IgD-negative memory B cell (primary cell): ENCODE measurements around the gene KCNK2. TPM values are rescaled to one million over a fixed set of nuclear protein-coding genes. Genes with fewer than 3 reads are reported as not detected.

Experiments
- H3K27ac Mint-ChIP-seq, 3 donors: one replicate each; pipeline ENCODE4 v1.8.0; 2020 to 2022; ENCODE audit warnings: mild to moderate bottlenecking in 3 of 3, mixed read lengths in 3 of 3, moderate library complexity in 1 of 3
- H3K27me3 Mint-ChIP-seq: one replicate; pipeline ENCODE4 v1.8.0; 2021; ENCODE audit warnings: mixed read lengths
- H3K36me3 Mint-ChIP-seq: one replicate; pipeline ENCODE4 v1.8.0; 2020; ENCODE audit warnings: mild to moderate bottlenecking, mixed read lengths
- H3K4me1 Mint-ChIP-seq, 3 donors: one replicate each; pipeline ENCODE4 v1.8.0; 2020 to 2022; ENCODE audit warnings: mixed read lengths in 3 of 3, mild to moderate bottlenecking in 1 of 3
- H3K4me3 Mint-ChIP-seq, 4 donors: one replicate each; pipeline ENCODE4 v1.8.0; 2020 to 2022; ENCODE audit warnings: mild to moderate bottlenecking in 4 of 4, mixed read lengths in 4 of 4, moderate library complexity in 3 of 4
- H3K9me3 Mint-ChIP-seq, 3 donors: one replicate each; pipeline ENCODE4 v1.8.0; 2020 to 2021; ENCODE audit warnings: mixed read lengths in 3 of 3, mild to moderate bottlenecking in 1 of 3
- polyA plus RNA-seq: library from polyadenylated mRNA; unstranded; fragments of 300-500 nt; fragmentation: Illumina TruSeq; gene quantifications from one replicate; pipeline ENCODE4 v1.2.3, GENCODE V29; 2021

The KCNK2 gene
- polyA plus RNA-seq, 1 donor from 2014 or later = not detected

DNA sequence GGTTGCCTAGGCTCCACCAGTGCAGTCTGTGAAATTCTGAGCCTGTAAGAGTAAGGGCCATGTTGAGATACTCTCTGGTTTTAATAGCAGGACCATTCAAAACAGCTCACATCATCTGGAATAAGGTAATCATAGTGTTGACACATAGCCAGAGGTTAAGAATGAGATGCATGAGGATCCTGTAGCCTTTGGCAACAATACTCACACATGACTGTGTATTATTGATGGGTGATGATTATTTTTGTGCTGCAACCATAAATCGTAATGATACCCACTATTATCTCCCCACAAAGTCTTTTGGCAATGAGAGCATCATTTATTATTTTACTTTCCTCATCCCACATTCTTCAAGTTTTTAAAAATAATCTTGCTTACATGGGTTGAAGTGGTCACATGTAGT is 35.5 kb downstream of the KCNK2 start:
- H3K4me3 Mint-ChIP-seq = no peak overlapping the region
- no peaks in the 10 kb centered on the region for H3K4me1 Mint-ChIP-seq
- no peaks in the 10 kb centered on the region for H3K27me3 Mint-ChIP-seq
- no peak overlapping the region for H3K27ac Mint-ChIP-seq
- peaks cover 0 to 7% (median 2%) of the 10 kb centered on the region in 3 donors for H3K9me3 Mint-ChIP-seq
- no peaks in the 10 kb centered on the region for H3K36me3 Mint-ChIP-seq

DNA sequence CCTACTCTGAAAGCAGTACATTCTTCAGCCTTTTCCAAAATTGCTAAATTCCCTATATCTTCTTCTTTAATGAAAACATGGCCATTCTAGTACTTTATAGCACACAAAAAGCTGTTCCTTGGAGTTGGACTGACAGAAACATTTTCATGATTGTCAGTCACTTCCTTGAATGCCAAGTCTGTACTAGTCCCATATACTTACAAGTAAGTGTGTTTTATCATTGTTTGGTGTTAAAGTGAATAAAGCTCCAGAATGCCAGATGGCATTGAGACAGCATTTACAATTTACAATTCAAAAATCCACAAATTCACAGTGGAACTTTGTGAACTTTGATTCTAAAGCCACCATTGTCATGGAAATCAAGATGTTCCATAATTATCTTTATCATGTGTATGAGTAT is 36.5 kb downstream of the KCNK2 start:
- Mint-ChIP-seq H3K9me3 (peaks cover 0 to 2% (median 2%) of the 10 kb centered on the region in 3 donors), H3K4me1 (no peaks in the 10 kb centered on the region), H3K27ac (no peak overlapping the region), H3K4me3 (no peak overlapping the region), H3K27me3 (no peaks in the 10 kb centered on the region), H3K36me3 (no peaks in the 10 kb centered on the region)

DNA sequence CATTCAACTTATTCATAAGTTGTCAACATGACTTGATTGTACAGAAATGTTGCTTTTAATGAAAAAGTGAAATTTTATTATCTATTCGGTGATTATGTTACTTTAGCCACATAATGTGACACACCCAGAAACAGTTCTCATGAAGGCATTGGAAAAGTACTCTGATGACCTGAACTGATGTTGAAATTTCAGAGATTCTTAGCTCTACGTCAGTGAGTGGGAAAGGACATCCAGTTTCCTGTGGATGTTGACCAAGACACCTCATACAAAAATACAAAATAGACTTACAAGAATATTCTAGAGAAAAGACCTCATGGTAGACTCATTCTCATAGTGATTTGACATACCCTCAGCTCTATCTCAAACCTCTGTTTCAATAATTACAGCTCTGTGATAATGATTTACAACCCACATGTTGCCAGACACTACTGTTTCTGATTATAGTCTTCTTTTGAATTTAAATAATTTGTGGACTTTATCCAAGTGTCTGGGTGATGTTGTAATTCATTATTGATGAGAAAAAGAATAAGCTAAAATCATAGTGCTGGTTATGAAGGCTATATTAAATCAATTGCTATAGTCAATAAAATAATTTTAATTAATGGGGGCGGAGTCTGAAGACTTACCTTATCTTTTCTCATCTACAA is 37.3 kb downstream of the KCNK2 start:
- H3K9me3 Mint-ChIP-seq = no peaks in the 10 kb centered on the region
- no peak overlapping the region for H3K4me3 Mint-ChIP-seq
- no peaks in the 10 kb centered on the region for H3K27me3 Mint-ChIP-seq

DNA sequence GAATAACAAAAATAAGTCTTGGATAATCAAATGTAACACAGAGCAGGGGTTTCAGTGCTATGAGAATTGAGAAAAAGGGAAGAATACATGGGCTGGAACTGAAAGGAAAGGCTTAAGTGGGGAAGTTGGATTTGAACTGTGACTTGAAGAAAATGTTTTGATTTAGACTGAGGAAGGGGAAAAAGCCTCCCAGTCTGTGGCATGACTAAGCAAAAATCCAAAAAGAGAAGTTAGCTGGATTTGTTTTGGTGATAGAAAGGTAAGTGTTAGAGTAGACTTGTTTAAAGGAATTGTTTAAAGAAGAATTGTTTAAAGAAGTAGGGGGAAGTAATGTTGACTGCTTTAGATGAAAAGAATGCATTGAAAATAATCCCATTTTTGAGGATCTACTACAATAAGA is 46.0 kb downstream of the KCNK2 start:
- no peaks in the 10 kb centered on the region for H3K27me3 Mint-ChIP-seq
- H3K36me3 Mint-ChIP-seq = no peaks in the 10 kb centered on the region
- no peaks in the 10 kb centered on the region for H3K4me1 Mint-ChIP-seq
- H3K27ac Mint-ChIP-seq = no peak overlapping the region
- H3K4me3 Mint-ChIP-seq = no peak overlapping the region
- peaks cover 0 to 2% (median 0%) of the 10 kb centered on the region in 3 donors for H3K9me3 Mint-ChIP-seq

More for the DNA sequence above, 37.3 kb downstream of the KCNK2 start:
- no peak overlapping the region for H3K27ac Mint-ChIP-seq
- H3K4me1 Mint-ChIP-seq = no peaks in the 10 kb centered on the region
- H3K36me3 Mint-ChIP-seq = no peaks in the 10 kb centered on the region

DNA sequence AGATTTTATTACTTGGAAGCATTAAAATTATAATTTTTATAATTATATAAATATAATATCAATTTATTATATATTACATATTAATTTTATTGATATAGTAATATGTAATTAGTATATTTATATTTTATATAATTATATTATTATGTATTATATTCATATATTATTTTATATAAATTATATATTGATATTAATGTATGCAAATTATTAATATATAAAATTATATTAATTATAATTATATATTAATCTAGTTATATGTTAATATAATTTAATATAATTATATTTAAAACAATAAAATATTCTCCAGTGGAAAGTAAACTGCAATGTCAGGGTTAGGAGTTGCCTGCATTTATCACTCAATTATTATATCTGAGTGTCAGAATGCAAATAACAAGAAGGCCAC is 48.8 kb downstream of the KCNK2 start:
- Mint-ChIP-seq H3K9me3 (peaks cover 0 to 2% (median 0%) of the 10 kb centered on the region in 3 donors), H3K27ac (no peak overlapping the region), H3K4me3 (no peak overlapping the region), H3K4me1 (no peaks in the 10 kb centered on the region), H3K36me3 (no peaks in the 10 kb centered on the region), H3K27me3 (no peaks in the 10 kb centered on the region)

DNA sequence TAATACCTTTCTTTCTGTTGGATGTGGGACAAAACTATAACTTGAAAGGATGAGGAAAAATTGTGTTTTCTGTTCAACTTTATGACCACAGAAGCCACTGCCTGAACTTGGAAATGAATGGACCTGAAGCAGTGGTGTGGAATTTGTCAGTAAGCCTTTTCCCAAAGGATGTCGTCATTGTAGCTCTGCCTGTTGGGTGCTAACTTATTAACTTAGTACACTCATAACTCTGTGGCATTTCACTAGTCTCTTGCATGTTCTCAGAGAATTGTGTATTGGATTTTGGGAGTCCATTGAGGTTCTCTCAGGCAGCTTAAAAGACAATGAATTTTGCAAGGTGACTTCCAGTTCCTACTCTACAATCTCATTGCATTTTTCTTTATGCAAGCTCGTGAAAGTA is 49.6 kb downstream of the KCNK2 start:
- no peaks in the 10 kb centered on the region for H3K36me3 Mint-ChIP-seq
- no peaks in the 10 kb centered on the region for H3K27me3 Mint-ChIP-seq
- H3K27ac Mint-ChIP-seq = no peak overlapping the region
- no peaks in the 10 kb centered on the region for H3K4me1 Mint-ChIP-seq
- no peak overlapping the region for H3K4me3 Mint-ChIP-seq
- H3K9me3 Mint-ChIP-seq = peaks cover 0 to 2% (median 0%) of the 10 kb centered on the region in 3 donors

DNA sequence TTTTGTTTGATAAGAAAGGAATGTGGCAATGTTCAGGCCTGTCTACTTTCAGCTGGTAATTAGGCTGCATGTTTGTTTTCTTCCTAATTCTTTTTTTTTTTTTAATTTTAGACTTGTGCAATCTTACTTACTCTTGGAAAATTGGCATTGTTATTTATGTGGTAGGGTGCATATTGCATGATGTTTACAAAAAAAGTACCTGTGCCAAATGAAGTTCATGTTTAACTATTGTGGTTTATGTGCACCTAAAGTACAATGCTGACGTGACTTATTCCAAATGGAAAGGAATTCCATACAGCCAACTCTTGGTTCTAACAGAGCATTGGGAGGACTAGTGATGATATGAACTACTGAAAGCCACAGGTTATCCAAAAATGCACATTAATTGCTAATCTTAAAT is 51.0 kb downstream of the KCNK2 start:
- no peak overlapping the region for H3K4me3 Mint-ChIP-seq
- H3K36me3 Mint-ChIP-seq = no peaks in the 10 kb centered on the region
- H3K27me3 Mint-ChIP-seq = no peaks in the 10 kb centered on the region
- no peak overlapping the region for H3K27ac Mint-ChIP-seq
- no peaks in the 10 kb centered on the region for H3K4me1 Mint-ChIP-seq
- peaks cover 0 to 2% (median 0%) of the 10 kb centered on the region in 3 donors for H3K9me3 Mint-ChIP-seq

DNA sequence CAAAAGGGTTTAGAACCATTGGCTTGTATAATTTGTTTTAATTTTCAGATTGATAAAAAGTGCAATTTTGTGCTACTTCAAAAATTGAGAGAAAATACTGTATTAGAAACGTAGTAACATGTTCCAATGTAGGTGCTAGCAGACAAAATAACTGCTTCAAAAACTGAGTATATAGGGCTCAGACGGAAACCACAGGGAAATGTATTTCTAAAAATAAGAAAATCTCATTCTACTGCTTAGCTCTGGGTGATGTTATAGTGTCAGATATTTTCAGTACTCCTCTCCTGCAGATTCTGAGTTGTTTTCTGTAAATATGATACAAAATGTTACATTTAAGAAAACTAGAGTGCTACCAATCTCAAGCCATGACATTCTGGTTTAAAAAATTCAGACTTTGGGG is 55.4 kb downstream of the KCNK2 start:
- Mint-ChIP-seq H3K27me3 (no peaks in the 10 kb centered on the region), H3K4me3 (no peak overlapping the region), H3K27ac (no peak overlapping the region), H3K4me1 (no peaks in the 10 kb centered on the region), H3K9me3 (peaks cover 0 to under 1% (median 0%) of the 10 kb centered on the region in 3 donors), H3K36me3 (no peaks in the 10 kb centered on the region)

DNA sequence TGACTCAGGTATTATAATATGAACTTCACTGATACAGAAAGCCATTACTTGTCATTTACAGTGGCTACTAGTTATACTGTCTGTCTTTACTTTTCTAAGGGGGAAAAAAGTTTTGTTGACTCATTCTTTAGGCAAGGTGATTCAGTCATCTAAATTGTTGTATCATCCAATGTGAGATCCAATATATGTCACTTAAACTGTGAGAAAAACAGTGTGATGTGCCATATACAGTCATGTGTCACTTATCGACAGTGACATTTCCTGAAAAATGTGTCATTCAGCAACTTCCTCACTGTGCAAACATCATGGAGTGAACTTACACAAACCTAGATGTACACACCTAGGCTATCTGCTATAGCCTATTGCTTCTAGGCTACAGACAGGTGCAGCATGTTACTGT is 57.6 kb downstream of the KCNK2 start:
- no peak overlapping the region for H3K27ac Mint-ChIP-seq
- peaks cover 2 to 4% (median 4%) of the 10 kb centered on the region in 3 donors for H3K9me3 Mint-ChIP-seq
- H3K36me3 Mint-ChIP-seq = no peaks in the 10 kb centered on the region
- no peaks in the 10 kb centered on the region for H3K4me1 Mint-ChIP-seq
- no peak overlapping the region for H3K4me3 Mint-ChIP-seq
- no peaks in the 10 kb centered on the region for H3K27me3 Mint-ChIP-seq

DNA sequence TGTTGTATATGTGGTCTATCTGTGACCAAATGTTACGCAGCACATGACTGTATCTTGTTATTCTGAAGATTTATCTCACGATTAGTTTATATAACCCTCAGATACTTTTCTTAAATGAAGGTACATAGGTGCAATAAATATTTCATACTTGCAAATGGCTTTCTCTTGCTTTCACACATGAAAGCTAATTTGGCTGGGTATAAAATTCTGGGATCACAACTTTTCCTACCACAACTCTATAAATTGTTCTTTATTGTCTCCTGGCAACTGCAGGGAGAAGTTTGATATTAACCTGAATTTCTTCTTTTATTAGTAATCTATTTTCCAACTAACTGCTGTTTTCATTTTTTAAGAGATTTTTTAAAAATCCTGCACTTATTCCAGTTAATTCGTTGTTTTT is 58.9 kb downstream of the KCNK2 start:
- Mint-ChIP-seq H3K27me3 (no peaks in the 10 kb centered on the region), H3K27ac (no peak overlapping the region), H3K4me3 (no peak overlapping the region), H3K36me3 (no peaks in the 10 kb centered on the region), H3K4me1 (no peaks in the 10 kb centered on the region), H3K9me3 (peaks cover 2 to 4% (median 4%) of the 10 kb centered on the region in 3 donors)

DNA sequence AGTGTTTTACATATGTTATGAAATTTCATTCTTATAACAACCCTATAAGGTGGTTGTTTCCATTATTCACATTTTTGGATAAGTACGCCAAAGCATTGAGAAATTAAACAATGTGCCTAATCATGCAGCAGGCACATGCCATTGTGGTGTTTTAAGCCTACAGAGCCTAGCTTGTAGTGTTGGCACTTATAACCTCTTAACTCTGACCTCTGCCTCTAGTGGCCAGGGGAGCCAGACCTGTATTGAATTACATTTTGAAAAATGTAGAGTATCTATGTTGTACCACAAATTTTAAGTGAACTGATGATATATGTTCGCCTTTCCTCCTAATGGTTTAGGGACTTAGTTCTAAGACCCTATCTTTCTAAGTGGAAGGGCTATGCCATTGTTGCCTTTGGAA is 61.0 kb downstream of the KCNK2 start:
- Mint-ChIP-seq H3K27me3 (no peaks in the 10 kb centered on the region), H3K4me1 (no peaks in the 10 kb centered on the region), H3K36me3 (no peaks in the 10 kb centered on the region), H3K9me3 (peaks cover 2 to 4% (median 4%) of the 10 kb centered on the region in 3 donors), H3K27ac (no peak overlapping the region), H3K4me3 (no peak overlapping the region)

DNA sequence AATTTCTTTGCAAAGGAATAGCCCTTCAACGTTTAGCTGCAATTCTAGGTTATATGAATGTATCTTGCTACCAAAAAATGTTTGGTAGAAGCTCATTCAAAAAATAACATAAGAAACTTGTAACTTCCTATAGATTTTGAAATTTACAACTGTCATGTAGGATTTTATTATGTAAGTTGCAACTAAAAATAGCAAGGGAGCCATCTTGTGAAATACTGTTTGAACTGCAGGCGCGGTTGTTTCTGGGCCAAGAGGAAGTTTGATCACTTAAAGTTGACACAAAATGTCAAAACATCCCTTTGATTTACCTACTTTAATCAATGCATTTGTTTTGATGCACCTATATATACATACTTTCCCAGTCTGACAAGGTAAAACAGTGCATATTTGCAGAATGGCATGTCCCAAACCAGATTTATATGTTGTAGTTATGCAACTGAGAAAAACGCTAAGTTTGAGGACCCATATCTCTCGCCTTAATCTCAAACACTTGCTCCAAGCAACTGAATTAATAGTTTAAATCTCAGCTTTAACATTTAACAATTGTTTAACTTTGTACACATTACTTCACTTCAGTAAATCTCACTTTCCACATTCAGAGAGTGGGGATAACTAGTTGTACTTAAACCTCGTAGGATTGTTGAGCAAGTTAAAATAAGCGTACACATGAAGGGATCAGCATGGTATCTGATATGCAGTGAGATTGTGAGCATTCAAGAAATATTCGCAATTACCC is 63.9 kb downstream of the KCNK2 start:
- H3K27ac Mint-ChIP-seq = no peak overlapping the region
- H3K9me3 Mint-ChIP-seq = peaks cover 4 to 5% (median 4%) of the 10 kb centered on the region in 3 donors
- no peaks in the 10 kb centered on the region for H3K4me1 Mint-ChIP-seq
- no peaks in the 10 kb centered on the region for H3K27me3 Mint-ChIP-seq
- H3K4me3 Mint-ChIP-seq = no peak overlapping the region
- H3K36me3 Mint-ChIP-seq = no peaks in the 10 kb centered on the region

DNA sequence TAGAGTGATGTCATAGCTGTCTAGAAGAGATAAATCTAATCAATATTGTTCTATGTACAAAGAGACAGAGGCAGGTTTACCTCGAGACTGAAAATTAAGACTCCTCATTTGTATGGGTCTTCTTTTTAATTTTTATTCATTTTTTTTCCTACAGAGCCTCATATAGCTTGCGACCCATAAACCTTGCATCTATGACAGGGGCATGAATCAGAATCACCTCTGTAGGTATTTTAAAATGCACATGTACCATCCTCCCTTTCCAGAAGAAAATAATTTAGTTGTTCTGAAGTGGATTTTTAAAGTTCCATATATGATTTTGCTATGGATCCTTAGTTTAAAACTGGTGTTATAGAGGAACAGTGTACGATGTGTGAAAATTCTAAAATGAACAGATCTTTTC is 64.5 kb downstream of the KCNK2 start:
- peaks cover 4 to 5% (median 4%) of the 10 kb centered on the region in 3 donors for H3K9me3 Mint-ChIP-seq
- H3K4me3 Mint-ChIP-seq = no peak overlapping the region
- no peaks in the 10 kb centered on the region for H3K4me1 Mint-ChIP-seq
- no peak overlapping the region for H3K27ac Mint-ChIP-seq
- no peaks in the 10 kb centered on the region for H3K36me3 Mint-ChIP-seq
- no peaks in the 10 kb centered on the region for H3K27me3 Mint-ChIP-seq

DNA sequence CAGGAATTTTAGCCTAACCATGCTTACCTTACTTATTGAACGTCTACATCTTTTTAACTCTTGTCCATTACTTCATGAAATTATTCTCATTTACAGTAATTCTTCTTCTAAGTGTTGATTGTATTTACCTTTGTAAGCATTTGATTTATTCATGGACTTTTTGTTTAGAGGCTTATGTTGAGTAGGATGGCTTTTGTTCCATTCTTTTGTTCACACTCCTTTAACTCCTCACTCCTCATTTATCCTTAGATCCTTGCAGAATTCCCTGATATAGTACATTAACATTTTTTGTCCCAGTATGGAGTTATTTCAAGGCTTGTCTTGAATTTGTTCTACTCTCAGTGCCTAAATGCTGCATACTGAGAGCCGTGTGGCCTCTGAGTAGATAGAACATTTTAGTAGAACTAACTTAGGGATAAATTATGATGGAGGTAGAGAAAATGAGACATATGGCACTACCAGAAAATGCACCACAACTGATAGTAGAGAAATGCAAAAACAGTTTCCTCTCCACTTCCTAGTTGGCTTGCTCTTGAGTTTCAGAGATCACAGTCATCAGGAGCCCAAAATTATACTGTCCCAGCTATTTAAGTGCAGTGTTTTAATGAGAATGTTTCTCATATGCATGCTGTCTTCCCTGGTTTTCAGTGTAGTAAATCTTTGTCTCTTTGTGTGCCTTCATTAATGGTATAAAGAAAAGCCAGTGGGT is 69.5 kb downstream of the KCNK2 start:
- Mint-ChIP-seq H3K27ac (no peak overlapping the region), H3K9me3 (peaks cover 0 to 5% (median 0%) of the 10 kb centered on the region in 3 donors), H3K4me3 (no peak overlapping the region), H3K4me1 (no peaks in the 10 kb centered on the region), H3K36me3 (no peaks in the 10 kb centered on the region), H3K27me3 (no peaks in the 10 kb centered on the region)

DNA sequence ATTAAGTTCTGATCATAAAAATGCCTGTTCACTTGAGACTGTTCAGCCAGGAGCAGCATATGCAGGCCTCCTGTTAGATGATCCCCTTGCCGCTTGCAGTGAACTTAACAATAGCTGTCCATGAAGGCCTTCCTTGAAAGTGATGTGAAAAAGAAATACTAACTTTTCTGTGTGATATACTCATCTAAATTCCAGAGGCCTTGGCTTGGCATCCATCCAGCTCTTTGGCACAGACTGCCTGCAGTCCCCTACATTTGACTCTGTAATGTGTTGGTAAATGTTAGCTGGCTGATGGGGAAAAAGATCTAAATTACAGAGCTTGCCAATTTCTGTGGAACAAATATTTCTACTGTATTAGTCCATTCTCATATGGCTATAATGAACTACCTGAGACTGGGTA is 73.7 kb downstream of the KCNK2 start:
- Mint-ChIP-seq H3K27ac (no peak overlapping the region), H3K4me3 (no peak overlapping the region), H3K9me3 (peaks cover 1 to 7% (median 7%) of the 10 kb centered on the region in 3 donors), H3K27me3 (no peaks in the 10 kb centered on the region), H3K4me1 (no peaks in the 10 kb centered on the region), H3K36me3 (no peaks in the 10 kb centered on the region)
